Thoracic aorta (tissue), 2 donors: ENCODE measurements around the gene HEMGN. TPM values are rescaled to one million over a fixed set of nuclear protein-coding genes. Genes with fewer than 3 reads are reported as not detected.

Experiments
- ATAC-seq: fragments of 150-250 bp; one replicate; pipeline ENCODE4 v1.8.0; 2017; ENCODE audit warnings: low read depth; ENCODE audit not compliant: insufficient number of reproducible peaks, low FRiP score
- DNase-seq: peaks from one replicate; pipeline ENCODE4 v3.0.0-alpha.2; 2020; ENCODE audit warnings: low spot score
- H3K27ac ChIP-seq, 2 donors: fragments of 200-600 bp; sonication (generic); 1 replicate in 1 of 2; 2 replicates in 1 of 2; pipeline ENCODE4 v1.5.1; 2016; ENCODE audit warnings: mild to moderate bottlenecking in 2 of 2, moderate library complexity in 2 of 2
- H3K27me3 ChIP-seq: fragments of 200-600 bp; sonication (generic); replicated peaks from 2 replicates; pipeline ENCODE4 v1.6.0; 2016; ENCODE audit warnings: mild to moderate bottlenecking; ENCODE audit not compliant: insufficient read depth
- H3K36me3 ChIP-seq: fragments of 200-600 bp; sonication (generic); one replicate; pipeline ENCODE4 v1.5.1; 2016
- H3K4me1 ChIP-seq, 2 donors: fragments of 200-600 bp; sonication (generic); 1 replicate in 1 of 2; 2 replicates in 1 of 2; pipeline versions ENCODE4 v1.5.1 to v1.6.0; 2016; ENCODE audit warnings: low read depth in 2 of 2, mild to moderate bottlenecking in 1 of 2; ENCODE audit not compliant: control insufficient read depth in 1 of 2
- H3K4me3 ChIP-seq: fragments of 200-600 bp; sonication (generic); 2 replicates; pipeline ENCODE4 v1.5.1; 2016; ENCODE audit warnings: mild to moderate bottlenecking
- H3K9me3 ChIP-seq: fragments of 200-600 bp; sonication (generic); 2 replicates; pipeline ENCODE4 v1.5.1; 2016
- CTCF ChIP-seq: fragments of 200-600 bp; sonication (generic); IDR thresholded peaks from one replicate; pipeline ENCODE4 v1.5.1; 2019; ENCODE audit warnings: antibody characterized with exemption
- total RNA-seq, 2 donors: library from RNA; depleted of rRNA; stranded (reverse); fragments of >200 nt; gene quantifications; one replicate each; pipeline versions ENCODE4 v1.1.0 to v1.2.3, GENCODE V29; 2016

Gene HEMGN
- total RNA-seq, 2 donors from 2014 or later: 0.42 TPM; not detected in 1

GRCh38 chr9:97919217-97919813, 18.7 kb downstream of the HEMGN start:
- no peaks in the 10 kb centered on the region for H3K27me3 ChIP-seq

GRCh38 chr9:97918611-97919010, 19.4 kb downstream of the HEMGN start:
- Histone ChIP-seq H3K4me3 (no peak overlapping the region), H3K27ac (no peak overlapping the region), H3K9me3 (no peaks in the 10 kb centered on the region), H3K4me1 (peaks cover 13 to 20% of the 10 kb centered on the region in 2 donors), H3K36me3 (peaks cover 2% of the 10 kb centered on the region), H3K27me3 (no peaks in the 10 kb centered on the region)
- DNase-seq (no peak), ATAC-seq (no peak)
- TF ChIP-seq CTCF: no peak

More at GRCh38 chr9:97919217-97919813, 18.7 kb downstream of the HEMGN start:
- no peak for TF ChIP-seq CTCF
- H3K36me3 ChIP-seq: no peaks in the 10 kb centered on the region
- no peak for DNase-seq
- H3K9me3 ChIP-seq: no peaks in the 10 kb centered on the region
- peaks cover 13 to 20% of the 10 kb centered on the region in 2 donors for H3K4me1 ChIP-seq
- ATAC-seq: no peak
- no peak overlapping the region for H3K27ac ChIP-seq
- no peak overlapping the region for H3K4me3 ChIP-seq

- no peaks in the 10 kb centered on the region for H3K9me3 ChIP-seq
- no peak for ATAC-seq
- peaks cover 37% of the 10 kb centered on the region for H3K36me3 ChIP-seq
These were observed 26.0 kb downstream of the HEMGN start for GRCh38 chr9:97911970-97912369.

GRCh38 chr9:97911528-97911927, 26.4 kb downstream of the HEMGN start:
- H3K9me3 ChIP-seq: no peaks in the 10 kb centered on the region
- H3K27me3 ChIP-seq: no peaks in the 10 kb centered on the region
- no peak for TF ChIP-seq CTCF
- peaks cover 37% of the 10 kb centered on the region for H3K36me3 ChIP-seq
- no peak overlapping the region for H3K4me3 ChIP-seq
- ATAC-seq: no peak
- no peaks in the 10 kb centered on the region for H3K4me1 ChIP-seq
- no peak for DNase-seq
- H3K27ac ChIP-seq: no peak overlapping the region

More at GRCh38 chr9:97911970-97912369, 26.0 kb downstream of the HEMGN start:
- DNase-seq: no peak
- H3K4me3 ChIP-seq: no peak overlapping the region
- TF ChIP-seq CTCF: no peak
- H3K27me3 ChIP-seq: no peaks in the 10 kb centered on the region
- H3K4me1 ChIP-seq: no peaks in the 10 kb centered on the region
- no peak overlapping the region for H3K27ac ChIP-seq

- ATAC-seq (no peak), DNase-seq (no peak)
- Histone ChIP-seq H3K27ac (no peak overlapping the region), H3K36me3 (peaks cover 37% of the 10 kb centered on the region), H3K27me3 (no peaks in the 10 kb centered on the region), H3K4me3 (no peak overlapping the region), H3K9me3 (no peaks in the 10 kb centered on the region), H3K4me1 (no peaks in the 10 kb centered on the region)
- TF ChIP-seq CTCF: no peak
These were observed 27.6 kb downstream of the HEMGN start for GRCh38 chr9:97910357-97910756.
